Mesenchymal stem cell (in vitro differentiated cells and primary cell): ENCODE results near the gene SRSF11.

Source experiments
- DNase-seq: peaks from one replicate; pipeline ENCODE4 v3.0.0-alpha.2; 2013
- H2AFZ ChIP-seq: one replicate; pipeline ENCODE4 v1.6.1; 2013; ENCODE audit warnings: low read depth, mild to moderate bottlenecking, control low read depth, inconsistent platforms, low read length, moderate library complexity
- H2AK5ac ChIP-seq: 2 replicates; pipeline ENCODE4 v1.6.1; 2013; ENCODE audit warnings: low read length, moderate library complexity, mild to moderate bottlenecking, inconsistent platforms; ENCODE audit not compliant: severe bottlenecking
- H2BK120ac ChIP-seq: one replicate; pipeline ENCODE4 v1.6.1; 2013; ENCODE audit warnings: low read depth, mild to moderate bottlenecking, inconsistent platforms, low read length, moderate library complexity
- H2BK12ac ChIP-seq, 2 experiments: one replicate each; pipeline ENCODE4 v1.6.1; 2013; ENCODE audit warnings: inconsistent platforms in 2 of 2, low read length in 2 of 2, mild to moderate bottlenecking in 2 of 2, moderate library complexity in 2 of 2, control low read depth in 1 of 2
- H2BK15ac ChIP-seq: one replicate; pipeline ENCODE4 v1.6.1; 2013; ENCODE audit warnings: mild to moderate bottlenecking, low read depth, inconsistent platforms; ENCODE audit not compliant: poor library complexity, severe bottlenecking
- H2BK5ac ChIP-seq: 2 replicates; pipeline ENCODE4 v1.6.1; 2013; ENCODE audit warnings: low read depth, mild to moderate bottlenecking, low read length, control low read depth, inconsistent platforms; ENCODE audit not compliant: poor library complexity, severe bottlenecking
- H3K14ac ChIP-seq, 2 experiments: one replicate each; pipeline ENCODE4 v1.6.1; 2013; ENCODE audit warnings: inconsistent platforms in 2 of 2, low read length in 2 of 2, control low read depth in 1 of 2, mild to moderate bottlenecking in 1 of 2, moderate library complexity in 1 of 2
- H3K18ac ChIP-seq, 2 experiments: one replicate each; pipeline ENCODE4 v1.6.1; 2013; ENCODE audit warnings: inconsistent platforms in 2 of 2, low read length in 2 of 2, control low read depth in 1 of 2, low read depth in 1 of 2, mild to moderate bottlenecking in 1 of 2
- H3K23ac ChIP-seq, 2 experiments: one replicate each; pipeline ENCODE4 v1.6.1; 2013; ENCODE audit warnings: inconsistent platforms in 2 of 2, low read length in 2 of 2, mild to moderate bottlenecking in 2 of 2, moderate library complexity in 2 of 2, control low read depth in 1 of 2
- H3K27ac ChIP-seq: 2 replicates; pipeline ENCODE4 v1.5.1; 2013; ENCODE audit warnings: mild to moderate bottlenecking, moderate library complexity, low read length, control low read depth, inconsistent platforms; ENCODE audit not compliant: poor library complexity, severe bottlenecking
- H3K27me3 ChIP-seq, 2 experiments: 2 replicates each; pipeline versions ENCODE4 v1.6.1 to v1.7.0; 2013; ENCODE audit warnings: low read length in 2 of 2, mild to moderate bottlenecking in 2 of 2, moderate library complexity in 2 of 2, control low read depth in 1 of 2, inconsistent platforms in 1 of 2; ENCODE audit not compliant: control insufficient read depth in 1 of 2, insufficient read depth in 1 of 2
- H3K36me3 ChIP-seq, 2 experiments: 2 replicates each; pipeline versions ENCODE4 v1.6.1 to v1.7.0; 2013; ENCODE audit warnings: low read length in 2 of 2, control low read depth in 1 of 2, inconsistent platforms in 1 of 2, low read depth in 1 of 2, mild to moderate bottlenecking in 1 of 2; ENCODE audit not compliant: insufficient read depth in 2 of 2, control insufficient read depth in 1 of 2
- H3K4ac ChIP-seq, 2 experiments: one replicate each; pipeline ENCODE4 v1.6.1; 2013; ENCODE audit warnings: inconsistent platforms in 2 of 2, low read length in 2 of 2, mild to moderate bottlenecking in 2 of 2, moderate library complexity in 2 of 2, control low read depth in 1 of 2, low read depth in 1 of 2
- H3K4me1 ChIP-seq: 2 replicates; pipeline ENCODE4 v1.6.1; 2013; ENCODE audit warnings: low read depth, low read length, control low read depth; ENCODE audit not compliant: control insufficient read depth, insufficient read depth
- H3K4me2 ChIP-seq: 2 replicates; pipeline ENCODE4 v1.6.1; 2013; ENCODE audit warnings: low read length, mild to moderate bottlenecking, inconsistent platforms; ENCODE audit not compliant: poor library complexity, severe bottlenecking
- H3K4me3 ChIP-seq, 2 experiments: 2 replicates each; pipeline versions ENCODE4 v1.5.1 to v1.7.0; 2013; ENCODE audit warnings: low read length in 2 of 2, mild to moderate bottlenecking in 2 of 2, control low read depth in 1 of 2, low read depth in 1 of 2; ENCODE audit not compliant: insufficient read depth in 1 of 2
- H3K79me1 ChIP-seq: replicated peaks from 2 replicates; pipeline ENCODE4 v1.6.1; 2013; ENCODE audit warnings: mild to moderate bottlenecking, control low read depth, low read length, inconsistent platforms; ENCODE audit not compliant: poor library complexity, severe bottlenecking
- H3K9ac ChIP-seq: 2 replicates; pipeline ENCODE4 v1.7.0; 2013; ENCODE audit warnings: mild to moderate bottlenecking, low read length, moderate library complexity
- H3K9me3 ChIP-seq: 2 replicates; pipeline ENCODE4 v1.7.0; 2013; ENCODE audit warnings: mild to moderate bottlenecking, low read length; ENCODE audit not compliant: control insufficient read depth
- H4K8ac ChIP-seq: one replicate; pipeline ENCODE4 v1.6.1; 2013; ENCODE audit warnings: inconsistent platforms, mild to moderate bottlenecking, low read length, moderate library complexity
- H4K91ac ChIP-seq: one replicate; pipeline ENCODE4 v1.6.1; 2013; ENCODE audit warnings: mild to moderate bottlenecking, low read length, inconsistent platforms
- WGBS: methylation state at CpG from one replicate; pipeline ENCODE4 v1.1.7; 2013; ENCODE audit warnings: mixed read lengths; 5-methylcytosine and 5-hydroxymethylcytosine counted together

SRSF11 gene

DNA sequence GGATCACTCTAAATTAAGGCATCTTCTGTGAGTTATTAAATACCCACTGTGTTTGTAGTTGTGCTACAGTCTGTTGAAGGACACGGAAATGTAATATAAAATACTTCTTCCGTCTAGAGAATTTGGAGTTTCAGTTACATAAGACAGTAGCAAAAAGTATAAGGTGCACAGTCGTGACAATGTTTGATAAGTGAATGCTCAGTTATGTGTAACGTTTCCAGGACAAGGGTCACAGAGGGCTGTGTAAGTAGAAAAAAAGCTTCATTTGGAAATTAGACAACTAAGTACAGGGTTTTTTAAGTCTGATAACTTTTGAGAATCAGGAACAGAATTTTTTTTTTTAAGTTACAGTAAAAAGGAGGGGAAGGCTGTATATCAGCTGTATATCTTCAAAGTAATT lies 27.5 kb downstream of the SRSF11 start:
- Histone ChIP-seq H3K36me3 (peaks cover 13 to 97% of the 10 kb centered on the region in 2 experiments), H3K27me3 (no peaks in the 10 kb centered on the region), H4K91ac (no peak overlapping the region), H2BK5ac (no peak overlapping the region), H3K23ac (no peak overlapping the region), H2AFZ (no peak overlapping the region), H2BK15ac (no peak overlapping the region), H2BK12ac (no peak overlapping the region), H3K14ac (no peak overlapping the region), H2BK120ac (no peak overlapping the region), H3K9ac (no peak overlapping the region), H3K79me1 (peaks cover 8% of the 10 kb centered on the region), H3K27ac (no peak overlapping the region), H4K8ac (no peak overlapping the region), H3K4me1 (no peaks in the 10 kb centered on the region), H3K9me3 (no peaks in the 10 kb centered on the region), H3K4me2 (no peak overlapping the region), H3K18ac (no peak overlapping the region), H2AK5ac (no peak overlapping the region), H3K4ac (no peak overlapping the region), H3K4me3 (no peak overlapping the region)
- WGBS = 93% methylated on average over 4 of the region's 4 CpGs
- DNase-seq = no peak

DNA sequence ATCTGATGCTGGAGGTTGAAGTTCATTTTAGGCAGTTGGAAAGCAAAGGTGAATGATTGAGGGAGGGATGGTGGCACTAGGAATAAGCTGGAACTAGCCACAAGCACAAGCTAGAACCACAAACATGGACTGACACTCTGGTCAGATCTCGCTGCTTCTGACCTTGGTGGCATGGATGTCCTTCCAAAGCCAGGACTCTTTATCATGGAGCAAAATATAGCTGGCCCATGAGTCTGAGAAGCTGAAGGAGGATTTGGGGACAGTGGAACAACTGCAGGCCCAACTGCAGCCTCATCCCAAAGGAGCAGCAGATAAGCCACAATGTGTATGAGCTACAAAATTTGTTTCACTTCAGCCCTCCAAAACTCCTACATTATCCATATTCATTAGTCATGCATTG lies 35.5 kb downstream of the SRSF11 start:
- DNase-seq = no peak
- Histone ChIP-seq H2AK5ac (no peak overlapping the region), H3K9ac (no peak overlapping the region)

DNA sequence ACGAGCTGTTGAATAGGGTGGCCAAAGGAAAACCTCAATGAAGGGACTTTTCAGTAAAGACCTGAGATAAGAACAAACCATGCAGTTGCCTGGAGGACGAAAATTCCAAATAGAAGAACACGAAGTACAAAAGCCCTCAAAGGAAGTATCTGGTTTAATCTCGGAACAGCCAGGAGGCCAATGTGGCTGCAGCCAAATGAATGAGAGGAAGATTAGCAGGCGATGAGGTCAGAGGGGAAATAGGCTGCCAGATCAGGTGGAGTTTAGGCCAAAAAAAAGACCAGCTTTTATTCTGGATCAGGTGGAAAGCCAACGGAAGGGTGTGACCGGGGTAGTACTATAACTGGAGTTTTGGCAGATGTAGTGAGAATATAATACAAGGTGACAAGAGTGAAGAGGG lies 43.7 kb downstream of the SRSF11 start:
- H3K9me3 ChIP-seq = peaks cover 9% of the 10 kb centered on the region
- H3K4me2 ChIP-seq = no peak overlapping the region
- H3K4me3 ChIP-seq = no peak overlapping the region
- H3K27me3 ChIP-seq = no peaks in the 10 kb centered on the region
- H3K4me1 ChIP-seq = no peaks in the 10 kb centered on the region
- H4K8ac ChIP-seq = no peak overlapping the region
- no peak overlapping the region for H2BK120ac ChIP-seq
- no peak overlapping the region for H2BK5ac ChIP-seq
- DNase-seq = no peak
- 96% methylated on average over 7 of the region's 7 CpGs for WGBS
- no peak overlapping the region for H4K91ac ChIP-seq
- H2BK15ac ChIP-seq = no peak overlapping the region
- no peak overlapping the region for H3K23ac ChIP-seq
- no peak overlapping the region for H3K27ac ChIP-seq
- H2BK12ac ChIP-seq = no peak overlapping the region
- no peak overlapping the region for H3K18ac ChIP-seq
- H3K36me3 ChIP-seq = peaks cover 4 to 74% of the 10 kb centered on the region in 2 experiments
- H2AK5ac ChIP-seq = no peak overlapping the region
- peaks cover 11% of the 10 kb centered on the region for H3K79me1 ChIP-seq
- H3K4ac ChIP-seq = no peak overlapping the region
- no peak overlapping the region for H3K14ac ChIP-seq
- H3K9ac ChIP-seq = no peak overlapping the region
- H2AFZ ChIP-seq = no peak overlapping the region

More for the DNA sequence above, 35.5 kb downstream of the SRSF11 start:
- Histone ChIP-seq H3K18ac (no peak overlapping the region), H3K23ac (no peak overlapping the region), H2AFZ (no peak overlapping the region), H3K4me2 (no peak overlapping the region), H2BK12ac (no peak overlapping the region), H3K4me3 (no peak overlapping the region), H3K36me3 (peaks cover 3 to 30% of the 10 kb centered on the region in 2 experiments), H3K4ac (no peak overlapping the region), H3K27me3 (no peaks in the 10 kb centered on the region), H3K14ac (no peak overlapping the region), H2BK120ac (no peak overlapping the region), H3K79me1 (no peaks in the 10 kb centered on the region), H3K9me3 (no peaks in the 10 kb centered on the region), H4K91ac (no peak overlapping the region), H2BK5ac (no peak overlapping the region), H4K8ac (no peak overlapping the region), H3K4me1 (no peaks in the 10 kb centered on the region), H3K27ac (no peak overlapping the region), H2BK15ac (no peak overlapping the region)
- 78% methylated on average over 1 of the region's 1 CpG for WGBS

DNA sequence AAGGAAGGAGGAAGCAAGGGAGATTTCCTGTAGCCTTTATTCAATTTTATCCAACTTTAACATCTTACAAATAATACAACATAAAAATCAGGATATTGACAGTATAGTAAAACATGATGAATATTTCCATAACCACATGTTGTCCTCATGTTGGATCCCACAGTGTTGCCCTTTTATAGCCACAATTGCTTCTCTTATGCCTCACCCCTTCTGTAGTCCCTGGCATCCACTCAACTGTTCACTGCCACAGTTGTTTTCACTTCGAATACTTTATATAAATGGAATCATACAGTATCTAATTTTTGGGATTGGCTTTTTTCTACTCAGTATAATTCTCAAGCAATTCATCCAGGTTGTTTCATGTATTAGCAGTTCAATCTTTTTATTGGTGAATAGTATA lies 44.8 kb downstream of the SRSF11 start:
- Histone ChIP-seq H3K9ac (no peak overlapping the region), H3K79me1 (peaks cover 11% of the 10 kb centered on the region), H2AFZ (no peak overlapping the region), H3K14ac (no peak overlapping the region), H3K4me1 (no peaks in the 10 kb centered on the region), H4K91ac (no peak overlapping the region), H3K27ac (no peak overlapping the region), H3K23ac (no peak overlapping the region), H3K36me3 (peaks cover 7 to 75% of the 10 kb centered on the region in 2 experiments), H3K4me2 (no peak overlapping the region), H3K4me3 (no peak overlapping the region), H3K27me3 (no peaks in the 10 kb centered on the region), H3K9me3 (peaks cover 9% of the 10 kb centered on the region), H3K4ac (no peak overlapping the region), H2BK120ac (no peak overlapping the region), H2BK12ac (no peak overlapping the region), H4K8ac (no peak overlapping the region), H2AK5ac (no peak overlapping the region), H2BK15ac (no peak overlapping the region), H3K18ac (no peak overlapping the region), H2BK5ac (no peak overlapping the region)
- no CpG with 5 or more reads among the region's 1 CpG for WGBS
- no peak for DNase-seq
